HG02798 (cell line): ENCODE measurements around the gene CFAP61.
"Not testable (repeated sequence)": the region's sequence is repeated elsewhere in the genome, so short reads cannot be mapped to it uniquely, and the experiment has no call there.

Experiments used
- ATAC-seq: cut with Tn5 transposase; IDR thresholded peaks from one replicate; pipeline ENCODE4 v1.9.1; 2021; ENCODE audit warnings: mild to moderate bottlenecking; ENCODE audit not compliant: unreplicated experiment, poor library complexity

Gene CFAP61

DNA sequence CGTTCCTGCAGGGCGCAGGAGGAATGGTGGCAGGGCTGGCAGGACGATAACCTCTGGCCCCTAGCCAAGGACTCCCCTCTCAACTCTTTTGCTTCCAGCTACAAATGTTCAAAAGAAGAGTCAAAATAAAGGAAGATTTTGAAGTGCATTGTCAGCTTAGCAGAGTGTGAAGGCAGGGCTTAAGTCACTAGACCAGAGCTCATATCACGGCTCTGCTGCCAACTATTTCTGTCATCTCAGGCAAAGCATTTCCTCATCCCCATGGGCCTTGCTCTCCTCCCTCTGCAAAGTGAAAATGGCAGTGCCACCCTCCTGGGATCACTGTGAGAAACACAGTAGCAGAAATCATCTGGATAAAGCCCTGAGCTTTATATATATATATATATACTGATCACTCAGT is 36.7 kb downstream of the CFAP61 start:
- no peak for ATAC-seq

- ATAC-seq = no peak
These were observed 37.6 kb downstream of the CFAP61 start for GRCh38 chr20:20089939-20090338.

GRCh38 chr20:20092827-20093226 is 40.5 kb downstream of the CFAP61 start:
- ATAC-seq = no peak

DNA sequence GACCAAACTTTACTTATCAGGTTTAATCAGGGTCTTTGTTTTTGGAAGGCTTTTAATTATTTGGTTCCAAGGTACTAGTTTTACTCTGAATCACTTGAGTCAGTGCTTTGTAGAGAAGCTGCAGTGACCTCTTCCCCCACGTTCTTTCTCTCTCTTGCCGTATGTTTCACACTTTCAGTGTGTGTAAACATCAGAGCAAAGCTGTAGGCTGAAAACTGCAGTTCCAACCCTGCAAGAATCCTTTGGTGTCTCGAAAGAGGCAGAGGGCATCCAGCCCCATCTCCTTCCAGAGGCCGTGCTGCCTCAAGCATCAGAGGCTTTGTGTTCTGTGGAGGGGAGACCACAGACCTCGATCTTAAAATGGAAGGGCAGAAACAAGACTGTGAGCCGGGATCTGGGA is 42.1 kb downstream of the CFAP61 start:
- ATAC-seq = no peak

DNA sequence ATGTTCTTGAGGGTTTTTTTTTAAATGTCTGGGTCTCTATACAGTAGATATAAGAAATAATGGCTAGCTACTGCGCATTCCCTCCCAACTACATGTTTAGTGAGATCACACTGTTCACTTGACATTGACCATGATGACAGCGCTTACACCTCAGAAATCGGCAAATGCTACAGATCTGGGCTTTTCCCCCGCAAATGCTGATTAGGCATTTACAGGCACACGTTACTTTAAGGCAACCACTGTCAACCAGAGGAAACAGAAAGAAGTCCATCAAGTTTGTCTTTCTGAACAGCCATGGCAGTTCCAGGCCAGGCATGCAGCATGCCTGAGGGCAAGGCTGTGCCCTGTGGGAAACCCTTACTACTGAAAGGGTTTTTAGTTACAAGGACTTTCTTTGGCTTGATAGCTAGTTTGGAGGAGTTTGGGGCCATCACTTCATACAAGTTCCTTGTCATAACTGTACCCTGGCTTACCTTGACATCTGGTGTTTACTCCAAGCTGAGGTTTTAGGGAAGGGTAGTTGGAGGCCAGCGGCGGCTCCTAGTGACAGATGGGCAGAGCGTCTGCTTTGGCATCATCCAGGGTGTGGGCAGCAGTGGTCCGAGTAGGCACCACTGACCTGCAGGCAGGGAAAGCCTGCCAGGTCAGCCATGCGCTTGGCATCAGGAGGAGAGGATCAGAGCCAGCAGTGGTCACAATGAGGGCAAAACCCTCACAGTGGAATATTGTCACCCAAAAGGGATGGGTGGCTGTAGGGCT is 43.0 kb downstream of the CFAP61 start:
- ATAC-seq = no peak

GRCh38 chr20:20096421-20096820 is 44.1 kb downstream of the CFAP61 start:
- no peak for ATAC-seq

GRCh38 chr20:20100881-20101280 is 48.5 kb downstream of the CFAP61 start:
- ATAC-seq = no peak

DNA sequence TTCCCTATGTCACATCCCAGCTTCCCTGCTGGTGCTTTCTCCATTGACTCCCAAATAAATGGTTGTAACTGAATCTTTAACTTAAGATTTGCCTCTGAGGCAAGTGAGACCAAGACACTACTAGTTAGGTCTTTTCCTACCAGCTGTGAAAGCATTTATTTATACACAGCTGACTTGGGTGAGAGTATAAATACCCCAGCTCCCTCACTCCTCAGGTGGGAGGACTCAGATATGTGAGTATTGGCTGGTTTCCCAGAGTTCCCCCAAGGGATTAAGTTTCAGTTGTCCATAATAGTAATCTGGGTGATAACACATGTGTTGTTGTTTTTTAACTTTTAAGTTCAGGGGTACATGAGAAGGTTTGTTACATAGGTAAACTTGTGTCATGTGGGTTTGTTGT is 49.8 kb downstream of the CFAP61 start:
- no peak for ATAC-seq

GRCh38 chr20:20102716-20103258 is 50.5 kb downstream of the CFAP61 start:
- ATAC-seq = no peak

DNA sequence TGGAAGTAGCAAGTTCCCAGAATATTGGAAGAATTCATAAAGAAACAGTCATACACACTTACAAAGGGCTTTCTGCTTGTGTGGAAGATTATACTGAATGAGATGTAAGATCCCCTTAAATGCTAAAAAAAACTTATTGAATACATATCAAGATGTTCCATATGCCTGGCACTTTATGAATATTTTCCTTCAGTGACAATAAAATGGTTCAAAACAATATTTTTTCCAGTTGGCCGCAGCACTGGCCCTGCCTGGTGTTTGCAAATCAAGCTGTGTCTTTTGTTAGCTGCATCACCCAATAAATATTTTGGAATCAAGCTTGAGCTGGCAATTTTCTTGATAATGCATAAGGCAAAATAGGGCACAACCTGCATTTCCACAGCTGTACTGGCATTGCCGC is 51.2 kb downstream of the CFAP61 start:
- ATAC-seq = no peak

- ATAC-seq = not testable (repeated sequence)
These were observed 70.9 kb downstream of the CFAP61 start for GRCh38 chr20:20123187-20123586.

DNA sequence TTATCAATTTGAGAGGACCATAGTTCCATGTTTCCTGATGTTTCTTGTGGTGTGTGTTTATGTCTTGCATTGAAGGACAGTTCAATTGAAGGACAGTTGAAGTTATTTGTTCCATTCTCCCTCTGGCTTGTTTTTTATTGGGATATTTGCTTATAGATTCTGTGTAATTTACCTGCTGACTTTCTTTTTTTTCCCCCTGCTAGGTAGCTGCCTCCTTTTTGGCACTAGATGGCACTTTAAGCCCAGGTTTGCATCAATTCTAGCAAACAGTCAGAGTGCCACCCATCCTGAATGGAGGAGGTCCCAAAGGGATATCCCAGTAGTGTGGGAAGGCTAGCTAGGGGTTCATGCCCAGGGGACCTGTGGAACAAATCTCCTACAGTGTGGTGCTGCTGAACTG is 78.1 kb downstream of the CFAP61 start:
- no peak for ATAC-seq

GRCh38 chr20:20134941-20135575 is 82.7 kb downstream of the CFAP61 start:
- no peak for ATAC-seq

DNA sequence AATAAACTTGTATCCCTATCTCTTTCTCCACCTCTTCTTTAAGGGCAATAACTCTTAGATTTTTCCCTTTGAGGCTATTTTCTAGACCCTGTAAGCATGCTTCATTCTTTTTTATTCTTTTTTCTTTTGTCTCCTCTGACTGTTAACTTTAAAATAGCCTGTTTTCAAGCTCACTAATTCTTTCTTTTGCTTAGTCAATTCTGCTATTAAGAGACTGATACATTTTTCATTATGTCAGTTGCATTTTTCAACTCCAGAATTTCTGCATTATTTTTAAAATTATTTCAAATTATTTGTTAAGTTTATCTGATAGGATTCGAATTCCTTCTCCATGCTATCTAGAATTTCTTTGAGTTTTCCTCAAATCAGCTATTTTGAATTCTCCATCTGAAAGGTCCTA is 84.0 kb downstream of the CFAP61 start:
- ATAC-seq = no peak

GRCh38 chr20:20137851-20138250 is 85.5 kb downstream of the CFAP61 start:
- no peak for ATAC-seq

DNA sequence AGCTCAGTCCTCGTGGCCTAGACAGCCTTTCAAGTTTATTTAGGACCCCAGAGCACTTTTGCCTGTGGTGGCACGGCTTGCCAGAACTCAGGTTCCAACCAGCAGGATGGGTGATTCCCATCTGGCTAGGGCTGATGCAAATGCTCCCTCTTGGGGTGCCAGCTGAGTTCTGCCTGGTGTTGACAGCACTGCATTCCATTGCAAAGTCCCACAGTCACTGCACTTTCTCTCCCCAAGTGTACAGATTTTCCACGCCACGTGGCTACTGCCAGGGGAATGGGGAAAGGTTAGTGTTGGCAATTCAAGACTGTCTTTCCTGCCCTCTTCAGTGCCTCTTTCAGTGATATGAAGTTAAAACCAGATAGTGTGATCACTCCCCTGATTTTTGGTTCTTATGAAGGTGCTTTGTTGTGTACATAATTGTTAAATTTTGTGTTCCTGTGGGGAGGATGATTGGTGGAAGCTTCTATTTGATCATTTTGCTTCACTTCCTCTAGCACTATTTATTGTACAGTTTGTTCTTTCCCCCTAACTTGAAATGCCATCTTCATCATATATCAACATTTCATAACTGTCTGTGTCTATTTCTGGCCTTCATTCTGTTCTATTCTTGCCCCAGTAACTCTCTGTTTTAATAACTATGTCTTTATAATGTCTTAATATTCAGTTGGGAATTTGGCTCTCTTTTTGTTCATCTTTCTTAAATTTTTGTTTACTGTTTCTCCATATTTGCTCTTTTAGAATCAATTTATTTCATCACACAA is 86.2 kb downstream of the CFAP61 start:
- ATAC-seq = no peak

GRCh38 chr20:20139403-20139802 is 87.1 kb downstream of the CFAP61 start:
- ATAC-seq = no peak

DNA sequence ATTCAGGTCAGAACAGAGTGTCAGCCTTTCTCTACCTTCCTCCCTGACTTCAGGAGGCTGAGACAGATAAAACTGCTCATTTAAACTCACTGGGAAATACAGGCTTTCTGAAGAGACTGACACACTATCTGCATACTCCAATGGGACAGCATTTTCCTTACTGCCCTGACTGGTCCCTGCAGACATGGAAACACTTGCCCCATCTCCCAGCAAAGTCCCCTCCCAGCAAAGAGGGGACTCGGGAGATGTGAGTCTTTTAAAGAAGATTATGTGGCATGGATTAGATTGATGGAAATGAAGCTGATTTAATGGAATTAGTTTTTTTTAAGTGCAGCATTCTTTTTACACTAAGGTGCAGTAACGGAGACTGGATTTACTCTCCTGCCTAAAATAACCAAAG is 90.8 kb downstream of the CFAP61 start:
- ATAC-seq = no peak

GRCh38 chr20:20143646-20144045 is 91.3 kb downstream of the CFAP61 start:
- ATAC-seq = no peak

- ATAC-seq = no peak
These were observed 96.4 kb downstream of the CFAP61 start for GRCh38 chr20:20148779-20149178.

- no peak for ATAC-seq
These were observed 97.9 kb downstream of the CFAP61 start for GRCh38 chr20:20150241-20150640.
